ENCODE data around the gene AKT1. TPM values are rescaled to one million over a fixed set of nuclear protein-coding genes. Genes with fewer than 3 reads are reported as not detected.
A peak's percentile ranks its signal among the peaks of the same experiment; 100 is the strongest.

The AKT1 gene
- total and polyA plus RNA-seq, 2 of the 13 experiments (the other 11 are each of a cell fraction or from before 2014, with no cell fraction given), result 96.2 to 116 TPM

- peak; percentile 53; the same call in 1 of the 2 replicates for TF ChIP-seq REPIN1 (CRISPR knock-in tag; IDR thresholded peaks at IDR 0.05; ENCODE audit: borderline replicate concordance, low read depth)
- TF ChIP-seq SALL1 (CRISPR knock-in tag; IDR thresholded peaks at IDR 0.05), result peak; percentile 63
- no peak for TF ChIP-seq SYNCRIP (IDR thresholded peaks at IDR 0.05; ENCODE audit: insufficient read depth, low read depth, low read length)
- TF ChIP-seq ZNF292 (CRISPR knock-in tag; IDR thresholded peaks at IDR 0.05; ENCODE audit: borderline replicate concordance, low read depth), result no peak
Measured at GRCh38 chr14:104752735-104753527, 42.6 kb downstream of the AKT1 start, which contains the start of gene SIVA1 (continued).

GRCh38 chr14:104752423-104752734 is 43.2 kb downstream of the AKT1 start:
- ChIA-PET POLR2A (interaction anchor here (0.5 to 4.8 kb wide), 19 partner anchors 9 to 536 kb away, joined by 3 to 72 read pairs (median 6); partner anchors contain the start of genes ADSS1, CDCA4, CEP170B and ZBTB42), CTCF (ENCODE audit: low intra/inter-chr PET ratio, low total read pairs) (no interaction called here)
- no peak for FAIRE-seq
- in situ Hi-C loops (cut with HindIII; ENCODE audit: extremely low pct_ligation_motif_present, low pct_unique_long_range_greater_than_20kb), result no loop called here
- H3K9me3 ChIP-seq (ENCODE audit: low read length), result no peaks in the 10 kb centered on the region
- intact Hi-C loops (cut with micrococcal nuclease; ENCODE audit: unreplicated experiment), result loop anchor here (2.0 kb wide), 1 partner anchor 14 kb away; no protein-coding TSS in a partner anchor
- H3K4me3 ChIP-seq (replicated peaks in 1 of 3; ENCODE audit: insufficient read depth in 1 of 3, low read depth in 2 of 3, low read length in 3 of 3), result peak overlapping the region; percentile 18 to 94 (median 42); a peak in 4 of 6 replicates
- H3K4me1 ChIP-seq (ENCODE audit: insufficient read depth, low read length), result peaks cover 75% of the 10 kb centered on the region
- no peak for DNase-seq (ENCODE audit: low spot score)
- peaks cover 16% of the 10 kb centered on the region for H4K20me1 ChIP-seq (ENCODE audit: insufficient read depth, low read length)
- ATAC-seq, result peak; percentile 75
- peaks cover 38% of the 10 kb centered on the region for H3K79me2 ChIP-seq (ENCODE audit: insufficient read depth, low read length)
- no peaks in the 10 kb centered on the region for H3K27me3 ChIP-seq (ENCODE audit: control insufficient read depth in 1 of 2, insufficient read depth in 2 of 2, low read length in 2 of 2)
- H3K27ac ChIP-seq (ENCODE audit: extremely low read length, insufficient read depth, low read length), result peak overlapping the region; percentile 82
- peak overlapping the region; percentile 90 for H3K4me2 ChIP-seq (ENCODE audit: low read depth, low read length)
- H3K9ac ChIP-seq (ENCODE audit: insufficient read depth, low read depth, low read length), result peak overlapping the region; percentile 73
- H2AFZ ChIP-seq (ENCODE audit: low read length), result no peak overlapping the region
- 12% methylated on average over 18 of the region's 21 CpGs for WGBS (ENCODE audit: low lambda C conversion rate)
- BruUV-seq (replicated peaks), result no TSS peak
- peaks cover 8 to 18% of the 10 kb centered on the region in 2 experiments; a peak in 4 of 5 replicates for H3K36me3 ChIP-seq (replicated peaks in 1 of 2; ENCODE audit: control insufficient read depth in 1 of 2, insufficient read depth in 2 of 2, low read length in 2 of 2)
- peak; percentile 45; the same call in 1 of the 2 replicates for TF ChIP-seq ZNF7 (CRISPR knock-in tag; IDR thresholded peaks at IDR 0.05)
- TF ChIP-seq RBFOX2 (IDR thresholded peaks at IDR 0.05; ENCODE audit: low read depth, low read length), result no peak
- no peak for TF ChIP-seq GLMP (CRISPR knock-in tag; IDR thresholded peaks at IDR 0.05; ENCODE audit: borderline replicate concordance)
- no peak for TF ChIP-seq RBM22 (optimal IDR thresholded peaks at IDR 0.05; ENCODE audit: low read length)
- TF ChIP-seq POLR2A (IDR thresholded peaks at IDR 0.05; ENCODE audit: insufficient read depth in 1 of 2, low read depth in 2 of 2, low read length in 2 of 2), result peak; percentile 30 to 72; a peak in 3 of 4 replicates
- TF ChIP-seq ZFP36L1 (CRISPR knock-in tag; IDR thresholded peaks at IDR 0.05), result no peak
- TF ChIP-seq E2F1 (CRISPR knock-in tag; IDR thresholded peaks at IDR 0.05), result no peak
- TF ChIP-seq IRX3 (CRISPR knock-in tag; IDR thresholded peaks at IDR 0.05; ENCODE audit: borderline replicate concordance, low read depth), result no peak
- TF ChIP-seq BATF2 (CRISPR knock-in tag; IDR thresholded peaks at IDR 0.05), result 0 out of 2 replicates have a peak, but pooled peaks have one; percentile 5
- TF ChIP-seq ZBTB20 (CRISPR knock-in tag; IDR thresholded peaks at IDR 0.05; ENCODE audit: borderline replicate concordance, low read depth), result no peak
- TF ChIP-seq DNMT1 (CRISPR knock-in tag; IDR thresholded peaks at IDR 0.05), result no peak
- no peak for TF ChIP-seq HMGXB4 (CRISPR knock-in tag; IDR thresholded peaks at IDR 0.05; ENCODE audit: borderline replicate concordance in 1 of 2, low read depth in 1 of 2)
